MM.1S (cell line): ENCODE measurements around the gene RMND5A.

ENCODE experiments used
- CTCF ChIP-seq: fragments of 300-600 bp; sonication (generic); IDR thresholded peaks from 2 replicates; pipeline ENCODE4 v1.5.1; 2016; ENCODE audit warnings: antibody characterized with exemption, low read length, mixed read lengths
- EZH2 ChIP-seq: fragments of 300-600 bp; sonication (generic); optimal IDR thresholded peaks from 2 replicates; pipeline ENCODE3; 2017; ENCODE audit warnings: low read depth, mild to moderate bottlenecking, antibody characterized with exemption, low read length, mixed read lengths
- EZH2phosphoT487 ChIP-seq: fragments of 300-600 bp; sonication (generic); IDR thresholded peaks from 2 replicates; pipeline ENCODE4 v1.6.1; 2018; ENCODE audit warnings: antibody characterized with exemption, low read length

DNA sequence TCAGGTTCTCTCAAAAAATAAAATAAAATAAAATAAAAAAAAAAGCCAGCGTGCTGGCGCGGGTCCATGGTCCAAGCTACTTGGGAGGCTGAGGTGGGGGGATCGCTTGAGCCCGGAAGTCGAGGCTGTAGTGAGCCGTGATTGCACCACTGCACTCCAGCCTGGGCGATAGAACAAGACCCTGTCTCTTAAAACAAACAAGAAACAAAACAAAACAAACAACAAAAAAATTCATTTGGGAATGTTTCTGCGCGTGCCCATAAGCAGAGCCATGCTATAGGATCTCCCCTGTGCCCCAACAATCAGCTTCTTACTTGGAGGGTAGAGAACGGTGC lies 87.0 kb downstream of the RMND5A start:
- TF ChIP-seq EZH2phosphoT487, result no peak
- no peak for TF ChIP-seq CTCF
- TF ChIP-seq EZH2, result no peak
